GM18858 (cell line): ENCODE results near the gene SPATA31E1.

Experiments
- ATAC-seq: cut with Tn5 transposase; IDR thresholded peaks from one replicate; pipeline ENCODE4 v1.9.1; 2021; ENCODE audit not compliant: unreplicated experiment

The SPATA31E1 gene

GRCh38 chr9:87862536-87863268 lies 20.0 kb upstream of the SPATA31E1 start:
- no peak for ATAC-seq

- ATAC-seq = no peak
Measured at GRCh38 chr9:87863882-87864465, 18.7 kb upstream of the SPATA31E1 start.

DNA sequence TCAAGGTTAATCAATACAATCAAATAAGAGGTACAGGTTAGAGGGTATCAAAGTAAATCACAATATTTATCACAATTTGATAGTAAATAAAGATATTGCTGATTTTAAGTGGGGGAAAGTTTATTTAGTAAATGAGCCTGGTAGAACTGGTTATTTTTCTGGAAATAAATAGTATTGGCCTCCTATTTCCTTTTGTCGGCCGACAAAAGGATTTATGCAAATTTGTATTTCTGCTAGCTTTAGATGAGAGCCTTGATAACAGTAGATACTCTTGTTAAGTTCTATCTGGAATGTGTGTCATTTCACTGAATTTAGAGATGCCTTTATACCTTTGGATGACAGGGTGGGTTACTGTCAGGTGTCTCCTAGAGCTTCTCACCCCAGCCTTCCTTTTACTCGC lies 17.8 kb upstream of the SPATA31E1 start:
- no peak for ATAC-seq

DNA sequence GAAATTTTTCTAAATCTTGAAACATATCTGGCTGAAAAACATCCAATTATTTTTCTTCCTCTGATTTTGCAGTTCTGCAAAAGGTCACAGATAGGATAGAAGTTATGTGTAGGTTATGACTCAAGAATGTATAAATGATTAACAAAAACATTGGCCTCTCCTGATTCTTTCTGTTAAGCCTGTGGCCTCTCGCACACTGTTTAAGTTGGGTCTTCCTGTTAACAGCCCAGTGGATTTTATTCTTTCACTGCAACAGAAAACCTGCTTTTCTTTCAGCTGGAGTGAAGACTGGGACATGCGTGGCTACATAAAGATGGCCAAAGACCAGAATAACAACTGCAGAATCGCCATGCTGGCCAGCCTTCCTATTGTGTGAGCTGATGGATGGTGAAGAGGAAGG lies 17.1 kb upstream of the SPATA31E1 start:
- ATAC-seq = no peak

DNA sequence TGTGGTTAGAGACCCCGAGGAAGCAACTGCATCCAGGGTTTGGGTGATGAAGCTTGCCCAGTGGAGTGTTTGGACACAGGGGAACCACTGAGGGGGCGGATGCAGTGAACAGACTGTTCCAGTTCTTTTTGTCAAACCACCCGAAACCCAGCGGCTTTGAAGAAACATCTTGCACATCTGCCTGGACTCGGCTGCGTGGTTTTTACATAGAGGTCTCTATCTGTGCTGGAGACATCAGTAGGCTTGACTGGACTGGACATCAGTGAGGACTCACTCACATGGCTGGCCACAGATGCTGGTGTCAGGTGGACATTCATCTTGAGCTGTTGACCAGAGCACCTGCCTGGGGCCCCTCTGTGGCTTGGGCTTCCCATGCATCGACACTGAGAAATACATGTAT lies 15.3 kb upstream of the SPATA31E1 start:
- no peak for ATAC-seq

- no peak for ATAC-seq
Measured at GRCh38 chr9:87868175-87868574, 14.5 kb upstream of the SPATA31E1 start.

GRCh38 chr9:87868635-87869034 lies 14.0 kb upstream of the SPATA31E1 start:
- no peak for ATAC-seq

- ATAC-seq = no peak
Measured at GRCh38 chr9:87869082-87869481, 13.6 kb upstream of the SPATA31E1 start.

DNA sequence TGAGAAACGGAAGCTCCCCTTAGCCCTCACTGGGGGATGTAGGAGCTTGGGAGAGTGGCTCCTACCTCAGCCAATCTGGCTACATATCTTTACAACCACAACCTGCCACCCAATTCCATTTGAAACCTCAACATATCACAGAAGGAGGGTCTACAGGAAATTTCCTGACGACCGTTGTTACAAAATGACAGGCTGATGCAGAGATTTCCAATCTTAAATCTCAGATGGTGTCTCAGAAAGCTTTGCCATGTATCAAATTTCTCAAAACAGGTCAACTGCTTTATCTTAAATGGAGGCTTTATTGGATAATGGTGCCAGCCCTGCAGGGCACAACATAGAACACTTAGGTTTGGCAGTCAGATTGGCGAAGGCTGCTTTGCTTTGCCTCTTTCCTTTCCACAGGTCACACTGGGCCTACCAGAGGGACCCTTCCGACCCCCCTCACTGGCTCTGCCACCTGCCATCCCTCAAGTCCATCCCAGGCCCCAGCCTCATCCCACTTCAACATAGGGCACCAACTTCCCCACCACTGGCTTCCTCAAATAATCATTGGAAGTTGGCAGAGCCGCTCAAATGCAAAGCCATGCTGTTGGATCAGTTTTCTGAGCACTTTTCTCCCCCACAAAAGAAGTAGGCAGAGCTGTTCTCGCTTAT lies 11.1 kb upstream of the SPATA31E1 start:
- no peak for ATAC-seq

DNA sequence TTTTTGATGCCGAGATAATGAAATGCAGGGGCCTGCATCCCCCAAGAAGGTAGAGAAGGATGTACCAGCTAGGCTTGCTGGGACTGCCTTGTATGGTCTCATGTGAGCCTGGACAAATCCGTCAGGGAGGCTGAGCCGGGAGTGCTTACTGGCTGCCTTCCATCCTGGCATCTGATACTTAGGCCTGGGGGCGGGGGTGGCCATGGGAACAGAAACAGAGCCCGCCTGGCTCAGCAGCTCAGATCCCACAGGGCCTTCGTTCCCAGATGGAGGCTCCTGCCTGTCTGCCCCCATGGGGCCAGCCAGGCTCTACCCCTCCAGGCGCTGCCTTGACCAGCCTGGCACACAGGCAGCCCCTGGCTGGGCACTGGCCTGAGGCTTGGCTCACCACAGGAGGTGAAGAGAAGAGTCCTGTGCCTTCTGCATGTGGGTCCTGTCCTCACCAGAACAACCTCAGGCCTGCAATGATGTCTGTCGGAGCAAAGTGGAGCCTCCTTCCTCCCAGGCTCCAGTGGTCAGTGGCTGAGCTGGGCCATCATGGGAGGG lies 10.5 kb upstream of the SPATA31E1 start:
- no peak for ATAC-seq

- ATAC-seq = no peak
Measured at GRCh38 chr9:87873607-87874303, 8.9 kb upstream of the SPATA31E1 start.

DNA sequence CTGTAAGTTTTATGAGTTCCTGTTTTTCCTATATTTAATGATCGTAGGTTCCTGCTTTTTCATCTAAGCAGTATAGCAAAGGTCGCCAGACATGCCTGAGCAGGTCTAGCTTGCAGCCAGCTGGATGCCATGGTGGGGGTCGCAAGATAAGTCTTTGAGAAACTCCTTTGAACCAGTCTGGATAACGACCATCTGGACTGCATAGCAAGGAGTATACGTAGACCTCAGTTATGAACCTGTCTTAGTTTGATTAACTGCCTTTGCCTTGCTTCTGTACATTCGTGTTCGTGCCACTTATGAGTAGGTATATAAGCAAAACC lies 8.4 kb upstream of the SPATA31E1 start:
- no peak for ATAC-seq

- ATAC-seq = no peak
Measured at GRCh38 chr9:87875060-87875459, 7.6 kb upstream of the SPATA31E1 start.

DNA sequence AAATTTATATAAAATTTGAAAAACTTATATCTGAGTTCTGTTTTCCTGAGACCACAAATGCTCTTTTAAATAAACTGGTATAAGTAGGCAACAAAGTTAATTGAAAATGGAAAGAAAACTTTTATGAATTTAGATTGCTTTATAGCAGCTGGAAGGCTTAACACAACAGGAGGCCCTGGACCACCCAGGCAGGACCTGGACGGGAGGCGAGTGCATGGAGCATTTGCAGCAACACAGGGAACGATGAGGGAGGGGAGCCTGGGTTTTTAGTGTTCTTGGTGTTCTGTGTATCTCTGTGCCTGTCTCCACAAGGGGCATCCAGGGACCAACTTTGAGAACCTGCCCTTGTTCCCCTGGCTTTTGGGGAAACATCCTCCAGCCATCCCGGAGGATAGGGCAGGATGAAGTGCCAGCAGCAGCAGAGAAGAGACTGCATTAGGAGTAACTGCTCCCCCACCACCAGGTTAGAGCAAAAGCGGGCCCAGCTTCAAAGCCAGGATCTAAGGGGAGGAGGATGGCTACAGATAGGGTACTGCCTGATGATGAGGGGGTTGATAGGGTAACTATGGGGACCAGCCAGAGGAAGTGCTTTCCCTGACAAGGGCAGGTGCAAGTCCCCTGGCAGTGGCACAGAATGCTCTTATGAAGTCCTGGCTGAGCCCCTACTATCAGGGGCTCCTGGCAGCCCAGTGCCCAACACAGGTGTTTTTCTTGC lies 6.7 kb upstream of the SPATA31E1 start:
- no peak for ATAC-seq

DNA sequence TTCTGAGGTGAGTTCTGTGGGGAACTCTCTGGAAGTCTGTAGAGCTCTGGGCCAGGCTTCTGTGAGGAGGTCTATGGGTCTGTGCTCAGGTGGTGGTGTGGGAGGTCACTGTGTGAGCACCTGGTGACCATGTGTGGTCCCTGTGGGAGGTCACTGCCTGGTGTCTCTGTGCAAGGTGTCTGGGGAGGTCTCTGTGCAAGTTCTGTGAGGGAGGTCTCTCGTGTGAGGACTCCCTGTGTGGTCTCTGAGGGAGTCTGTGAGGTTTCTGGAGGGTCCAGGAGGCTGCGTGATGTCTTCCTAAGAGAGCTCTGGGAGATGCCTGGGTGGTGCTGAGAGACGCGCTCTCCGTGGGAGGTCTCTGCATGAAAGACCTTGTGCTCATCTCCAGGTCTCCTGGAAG lies 6.0 kb upstream of the SPATA31E1 start:
- no peak for ATAC-seq

DNA sequence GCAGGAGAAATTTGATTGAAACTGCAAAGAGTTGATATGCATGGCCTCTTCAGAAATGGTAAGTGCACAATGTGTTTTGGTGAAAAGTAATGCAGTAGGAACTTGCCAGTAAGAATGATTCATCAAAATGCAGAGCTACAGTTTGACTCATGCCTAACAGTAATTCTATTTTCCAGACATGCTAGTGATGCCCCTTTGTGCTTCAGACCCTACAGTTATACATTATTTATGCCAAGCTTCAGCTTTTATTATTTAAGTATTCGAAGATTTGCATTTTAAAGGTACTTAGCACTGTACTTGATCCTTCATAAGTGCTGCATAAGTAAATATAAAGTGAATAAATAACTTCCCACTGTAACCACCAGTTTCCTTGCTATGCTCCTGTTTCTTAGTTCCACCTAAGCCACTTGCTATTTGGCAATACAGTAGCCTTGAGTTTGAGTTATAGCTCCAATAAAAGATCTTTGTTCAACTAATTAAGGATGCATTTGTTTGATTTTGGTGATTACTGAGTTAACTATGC lies 3.6 kb upstream of the SPATA31E1 start:
- ATAC-seq = no peak

- ATAC-seq = no peak
Measured at GRCh38 chr9:87880116-87880515, 2.6 kb upstream of the SPATA31E1 start.

- no peak for ATAC-seq
Measured at GRCh38 chr9:87880683-87881082, 2.0 kb upstream of the SPATA31E1 start.

GRCh38 chr9:87883274-87883673 lies 597 bp downstream of the SPATA31E1 start:
- ATAC-seq = no peak

GRCh38 chr9:87883990-87884389 lies 1.3 kb downstream of the SPATA31E1 start:
- no peak for ATAC-seq
